ENCODE measurements around the gene MRLN. TPM values are rescaled to one million over a fixed set of nuclear protein-coding genes. Genes with fewer than 3 reads are reported as not detected.

Gene MRLN
- total and polyA plus RNA-seq, 2 of the 8 experiments (the other 6 are each of a cell fraction or from before 2014, with no cell fraction given), result 0.21 TPM; not detected in 1

DNA sequence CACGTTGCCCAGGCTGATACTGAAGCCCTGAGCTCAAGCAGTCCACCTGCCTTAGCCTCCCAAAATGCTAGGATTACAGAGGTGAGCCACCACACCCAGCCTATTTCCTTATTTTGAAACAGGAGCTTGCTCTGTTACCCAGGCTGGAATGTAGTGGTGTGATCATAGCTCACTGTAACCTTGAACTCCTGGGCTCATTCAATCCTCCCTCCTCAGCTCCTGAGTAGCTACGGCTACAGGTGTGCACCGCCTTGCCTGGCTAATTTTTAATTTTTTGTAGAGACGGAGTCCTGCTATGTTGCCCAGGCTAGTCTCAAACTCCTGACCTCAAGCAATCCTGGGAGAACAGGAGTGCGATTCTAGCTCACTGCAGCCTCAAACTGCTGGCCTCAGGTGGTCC is 11.7 kb downstream of the MRLN start:
- Histone ChIP-seq H3K79me2 (ENCODE audit: control insufficient read depth in 1 of 2, insufficient read depth in 2 of 2, low read length in 2 of 2) (no peaks in the 10 kb centered on the region), H2BK120ac (replicated peaks; ENCODE audit: low read depth, low read length) (no peak overlapping the region), H4K5ac (ENCODE audit: insufficient read length, low read depth, low read length) (no peak overlapping the region), H2BK5ac (ENCODE audit: low read depth, low read length) (no peak overlapping the region), H4K8ac (ENCODE audit: extremely low read depth, insufficient read depth, low read length) (no peak overlapping the region), H3K9me3 (ENCODE audit: insufficient read depth in 2 of 2, low read depth in 1 of 2, low read length in 1 of 2) (peaks cover 3 to 17% of the 10 kb centered on the region in 2 experiments; a peak in 3 of 4 replicates), H2BK15ac (ENCODE audit: low read length) (no peak overlapping the region), H3K23me2 (ENCODE audit: low read depth, low read length) (no peaks in the 10 kb centered on the region), H3K9ac (replicated peaks in 1 of 4; ENCODE audit: extremely low read depth in 1 of 4, low read depth in 3 of 4, low read length in 3 of 4) (no peak overlapping the region), H2BK20ac (ENCODE audit: low read length) (no peak overlapping the region), H3K4me2 (ENCODE audit: insufficient read depth in 1 of 2, low read depth in 2 of 2, low read length in 2 of 2) (no peak overlapping the region), H3K79me1 (ENCODE audit: low read depth, low read length) (no peaks in the 10 kb centered on the region), H2AFZ (ENCODE audit: low read length) (no peak overlapping the region), H2BK12ac (ENCODE audit: low read depth, low read length) (no peak overlapping the region), H3K23ac (ENCODE audit: insufficient read length) (no peak overlapping the region), H3K56ac (replicated peaks; ENCODE audit: insufficient read length, low read depth, low read length) (no peak overlapping the region), H3K18ac (ENCODE audit: extremely low read depth, low read length) (no peak overlapping the region), H3K27ac (ENCODE audit: low read depth, low read length) (no peak overlapping the region), H2AK5ac (ENCODE audit: low read depth, low read length) (no peak overlapping the region), H3K4ac (replicated peaks; ENCODE audit: insufficient read length, low read depth, low read length) (no peak overlapping the region), H3K4me1 (replicated peaks in 1 of 4; ENCODE audit: control insufficient read depth in 3 of 4, insufficient read depth in 4 of 4, low read length in 3 of 4) (no peaks in the 10 kb centered on the region), H3K36me3 (ENCODE audit: control insufficient read depth in 2 of 4, insufficient read depth in 4 of 4, low read length in 3 of 4) (no peaks in the 10 kb centered on the region; a peak in 1 of 8 replicates), H3K27me3 (replicated peaks in 1 of 4; ENCODE audit: control insufficient read depth in 3 of 4, extremely low read depth in 1 of 4, insufficient read depth in 3 of 4, low read length in 3 of 4) (no peaks in the 10 kb centered on the region), H4K91ac (replicated peaks; ENCODE audit: insufficient read length, low read length) (no peak overlapping the region), H3K4me3 (ENCODE audit: extremely low read depth in 1 of 4, insufficient read depth in 2 of 4, low read depth in 3 of 4, low read length in 4 of 4) (no peak overlapping the region), H3K14ac (ENCODE audit: insufficient read length) (no peak overlapping the region), H4K20me1 (replicated peaks in 1 of 2; ENCODE audit: control insufficient read depth in 1 of 2, insufficient read depth in 2 of 2, low read length in 2 of 2) (no peaks in the 10 kb centered on the region)
- WGBS, 2 experiments (ENCODE audit: extremely low coverage in 1 of 2, insufficient coverage in 1 of 2, insufficient read length in 1 of 2, insufficient replicate concordance in 2 of 2, low coverage in 1 of 2, low lambda C conversion rate in 2 of 2, missing lambda C conversion rate in 1 of 2), result 90% methylated on average over 5 of the region's 5 CpGs; no CpG with 5 or more reads in 1 of the 2 experiments
- no peak for FAIRE-seq
- DNase-seq (ENCODE audit: low read depth in 1 of 2, low spot score in 2 of 2), result no peak
- POLR2A ChIA-PET (ENCODE audit: partially characterized antibody), result interaction anchor here (0.9 kb wide), 1 partner anchor 74 kb away, joined by 3 read pairs; no protein-coding TSS in a partner anchor
- no peak for TF ChIP-seq EZH2 (IDR thresholded peaks at IDR 0.05; ENCODE audit: low read depth, low read length, severe bottlenecking)
- TF ChIP-seq RFX5 (IDR thresholded peaks at IDR 0.05; ENCODE audit: borderline replicate concordance, low read depth, low read length), result no peak
- TF ChIP-seq PHF8 (conservative IDR thresholded peaks at IDR 0.05; ENCODE audit: low read depth, low read length), result no peak
- TF ChIP-seq BRCA1 (IDR thresholded peaks at IDR 0.05; ENCODE audit: low read depth, low read length), result no peak
- TF ChIP-seq SUZ12 (IDR thresholded peaks at IDR 0.05; ENCODE audit: low read length), result no peak
- TF ChIP-seq BACH1 (IDR thresholded peaks at IDR 0.05; ENCODE audit: low read length), result no peak
- TF ChIP-seq POU5F1 (IDR thresholded peaks at IDR 0.05; ENCODE audit: low read depth, low read length), result no peak
- no peak for TF ChIP-seq CHD2 (IDR thresholded peaks at IDR 0.05; ENCODE audit: low read length)
- no peak for TF ChIP-seq KDM1A (IDR thresholded peaks at IDR 0.05; ENCODE audit: borderline replicate concordance, low read length)
- TF ChIP-seq TBP (IDR thresholded peaks at IDR 0.05; ENCODE audit: low read depth, low read length), result no peak
- TF ChIP-seq JUND (IDR thresholded peaks at IDR 0.05; ENCODE audit: low read length), result no peak
- CTCF ChIA-PET (ENCODE audit: partially characterized antibody), result interaction anchor here (0.7 to 1.6 kb wide), 4 partner anchors 64 to 626 kb away, joined by 3 to 4 read pairs (median 3); no protein-coding TSS in a partner anchor

Measured in H1 (cell line).